ENCODE data around the gene GOLGA5.

- TF ChIP-seq EZH2 (IDR thresholded peaks at IDR 0.05; ENCODE audit: insufficient read depth, poor library complexity, severe bottlenecking) (no peak), EZH2phosphoT487 (IDR thresholded peaks at IDR 0.05; ENCODE audit: insufficient read depth, low read depth) (no peak)
Measured at GRCh38 chr14:92885279-92886061, 91.4 kb downstream of the GOLGA5 start.

All from GM23248 (cell line).